IPS-11a (cell line): ENCODE results near the gene C2CD4C.
"Not testable (repeated sequence)": the region's sequence is repeated elsewhere in the genome, so short reads cannot be mapped to it uniquely, and the experiment has no call there.

Experiments
- H3K4me3 ChIP-seq: one replicate; pipeline ENCODE4 v1.5.1; 2013; ENCODE audit warnings: low read depth, low read length, control low read depth

C2CD4C gene

GRCh38 chr19:415292-415691 lies 6.3 kb upstream of the C2CD4C start:
- no peak overlapping the region for H3K4me3 ChIP-seq

GRCh38 chr19:413756-414420 lies 4.9 kb upstream of the C2CD4C start:
- H3K4me3 ChIP-seq: no peak overlapping the region

- H3K4me3 ChIP-seq: no peak overlapping the region
Measured at GRCh38 chr19:412356-413355, 3.7 kb upstream of the C2CD4C start.

GRCh38 chr19:411723-412355 lies 2.9 kb upstream of the C2CD4C start:
- no peak overlapping the region for H3K4me3 ChIP-seq

- not testable (repeated sequence) for H3K4me3 ChIP-seq
Measured at GRCh38 chr19:411121-411722, 2.3 kb upstream of the C2CD4C start.

GRCh38 chr19:410243-410781 lies 1.4 kb upstream of the C2CD4C start:
- H3K4me3 ChIP-seq: no peak overlapping the region

- H3K4me3 ChIP-seq: peak overlapping the region; percentile 36
Measured at GRCh38 chr19:409516-410242, 732 bp upstream of the C2CD4C start.

DNA sequence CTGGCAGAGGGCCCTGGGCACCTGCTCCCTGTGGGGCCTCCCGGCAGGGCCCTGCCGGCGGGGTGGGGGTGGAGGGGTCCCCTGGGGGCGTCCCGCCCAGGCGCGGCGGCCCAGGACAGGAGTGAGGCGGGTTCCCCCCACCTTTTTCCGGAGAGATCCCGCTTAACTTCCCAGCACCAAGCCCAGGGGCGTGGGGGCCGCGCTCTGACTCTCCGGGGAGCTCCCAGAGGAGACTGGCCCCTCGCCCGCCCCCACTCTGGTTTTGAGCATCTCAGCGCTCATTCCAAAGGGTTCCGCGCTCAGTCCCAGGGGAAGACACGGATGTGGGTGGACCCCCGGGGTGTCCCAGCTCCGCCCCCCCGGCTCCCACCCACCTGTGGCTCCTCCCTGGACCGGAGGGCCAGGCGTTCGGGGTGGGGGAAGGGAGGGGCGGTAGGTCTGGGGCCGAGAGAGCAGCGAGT lies 476 bp downstream of the C2CD4C start:
- H3K4me3 ChIP-seq: peak overlapping the region; percentile 43

GRCh38 chr19:407511-408440 lies 1.2 kb downstream of the C2CD4C start:
- peak overlapping the region; percentile 8 for H3K4me3 ChIP-seq

- H3K4me3 ChIP-seq: no peak overlapping the region
Measured at GRCh38 chr19:406971-407510, 1.9 kb downstream of the C2CD4C start.

DNA sequence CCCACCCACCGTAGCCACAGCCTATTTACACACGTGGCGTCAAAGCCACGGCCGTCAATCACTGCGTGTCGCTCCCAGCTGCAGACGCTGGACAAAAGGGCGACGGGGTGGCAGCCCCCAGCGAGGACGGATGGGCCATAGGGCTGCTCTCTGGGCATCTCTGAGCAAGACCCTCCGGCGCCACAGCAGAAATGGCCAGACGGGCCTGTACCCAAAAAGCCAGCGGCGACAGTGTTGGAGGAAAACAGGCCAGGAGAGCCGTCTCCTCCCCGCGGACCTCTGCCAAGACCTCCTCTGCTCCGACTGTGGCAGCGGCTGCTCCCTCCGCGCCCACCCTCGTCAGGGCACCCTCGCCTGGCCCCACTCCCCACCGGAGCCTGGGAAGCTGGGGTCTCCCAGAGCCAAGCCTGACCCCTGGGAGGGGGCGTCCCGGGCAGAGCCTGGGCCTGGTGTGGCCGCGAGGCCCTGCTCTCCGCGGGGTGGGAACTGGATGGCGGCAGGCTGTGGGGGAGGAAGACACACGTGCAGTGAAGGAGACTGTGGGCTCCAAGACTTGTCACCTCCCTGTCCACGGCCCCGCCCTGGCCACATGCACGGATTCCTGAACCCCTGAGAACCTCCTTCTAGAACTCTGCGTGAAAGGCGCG lies 2.7 kb downstream of the C2CD4C start:
- H3K4me3 ChIP-seq: no peak overlapping the region

DNA sequence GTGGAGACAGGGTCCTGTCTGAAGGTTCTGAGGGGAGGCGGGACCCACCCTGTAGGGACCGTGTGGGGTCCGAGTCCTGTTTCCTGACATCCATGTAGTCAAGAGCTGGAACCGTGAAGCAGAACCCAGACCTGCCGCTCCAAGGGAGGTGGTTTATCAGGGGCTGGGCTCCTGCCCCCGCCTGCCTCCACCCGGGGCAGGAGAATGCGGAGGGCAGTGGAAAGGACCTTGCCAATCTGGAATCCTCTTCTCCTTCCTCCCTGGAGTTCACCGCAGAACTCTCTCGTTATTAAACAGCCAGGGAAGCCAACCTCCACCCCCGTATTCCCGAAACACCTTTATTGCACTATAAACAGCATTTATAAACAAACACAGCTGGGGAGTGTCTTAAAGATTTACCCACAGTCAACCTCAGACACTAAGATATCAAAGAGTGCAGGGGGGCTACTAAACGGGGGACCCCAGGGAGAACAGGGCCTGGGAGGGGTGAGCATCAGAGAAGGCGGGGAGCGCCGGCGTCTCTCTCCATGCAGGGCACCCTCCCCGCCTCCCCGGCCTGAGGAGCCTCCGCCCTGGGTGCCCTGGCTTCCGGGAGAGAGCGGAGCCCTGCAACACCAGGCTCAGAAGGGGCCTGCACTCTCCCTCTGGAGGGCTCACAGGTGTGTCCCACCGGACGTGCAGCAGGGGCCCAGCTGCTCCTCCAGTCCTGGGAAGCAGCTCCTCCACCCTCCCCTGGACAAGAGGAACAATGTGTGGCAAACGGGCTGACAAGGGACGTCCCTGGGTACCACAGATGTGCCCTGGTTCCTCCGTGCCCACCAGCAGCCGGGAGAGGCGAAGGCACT lies 3.6 kb downstream of the C2CD4C start:
- H3K4me3 ChIP-seq: no peak overlapping the region

DNA sequence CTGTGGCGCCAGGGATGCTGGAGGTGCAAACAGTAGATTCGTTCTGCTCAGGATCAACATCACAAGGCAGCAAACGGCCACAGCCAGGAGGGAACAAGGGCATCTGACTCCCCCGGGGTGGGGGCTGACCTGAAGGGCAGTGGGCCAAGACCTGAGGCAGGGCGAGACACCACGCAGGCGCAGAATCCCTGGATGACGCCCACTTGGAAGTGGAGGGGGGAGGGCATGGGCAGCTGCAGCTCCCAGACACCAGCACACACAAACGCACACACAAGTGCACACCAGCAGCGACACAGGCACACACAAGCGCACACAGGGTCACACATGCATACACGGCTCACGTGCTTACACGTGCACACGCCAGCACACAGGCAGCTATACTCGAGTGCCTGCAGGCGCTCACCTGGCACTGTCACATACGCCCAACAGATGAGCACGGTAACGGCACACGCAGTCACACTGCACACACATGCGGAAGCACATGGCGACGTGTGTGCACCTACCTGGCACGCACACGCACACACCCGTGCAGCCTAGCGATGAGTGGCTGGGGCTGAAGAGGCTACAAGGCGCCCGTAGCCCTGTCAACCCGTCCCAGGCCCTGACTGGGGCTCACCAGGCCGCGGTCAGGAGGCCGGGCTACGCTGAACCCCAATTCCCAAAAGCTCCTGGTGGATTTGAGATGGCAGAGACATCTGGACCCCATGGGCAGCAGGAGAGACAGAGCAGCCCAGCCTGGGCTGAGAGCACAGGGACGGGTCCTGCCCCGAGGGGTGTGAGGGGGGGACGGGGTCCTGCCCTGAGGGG lies 5.5 kb downstream of the C2CD4C start:
- no peak overlapping the region for H3K4me3 ChIP-seq

- no peak overlapping the region for H3K4me3 ChIP-seq
Measured at GRCh38 chr19:402786-403185, 6.2 kb downstream of the C2CD4C start.

DNA sequence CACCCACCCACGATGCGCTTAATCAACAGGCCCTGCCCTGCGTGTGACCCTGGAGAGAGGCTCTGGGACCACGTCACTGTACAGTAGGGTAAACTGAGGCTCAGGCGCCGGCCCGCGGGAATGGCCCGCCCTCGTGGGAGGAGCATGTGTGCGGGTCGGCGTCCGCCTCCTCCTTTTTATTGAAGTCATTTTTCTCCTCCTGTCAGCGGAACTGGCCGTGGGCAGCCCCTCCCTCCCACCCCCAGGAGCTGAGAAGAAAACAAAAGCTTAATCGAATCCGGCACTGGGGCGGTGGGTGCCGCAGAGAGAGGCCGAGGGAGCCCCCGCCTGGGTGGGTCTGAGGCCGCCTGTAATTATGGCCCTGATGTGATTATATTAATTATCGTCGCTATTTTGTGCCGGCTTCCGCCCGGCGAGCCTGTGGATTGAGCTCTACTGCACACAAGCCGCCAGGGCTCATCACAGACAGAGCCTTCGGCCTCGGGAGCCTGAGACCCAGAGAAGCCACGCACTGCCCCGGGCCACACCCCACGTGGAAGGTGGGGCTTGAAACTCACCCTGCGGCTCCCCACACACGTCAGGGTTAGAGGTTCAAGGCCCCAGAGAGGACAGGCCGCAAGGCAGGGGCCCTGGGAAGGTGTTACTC lies 7.0 kb downstream of the C2CD4C start:
- H3K4me3 ChIP-seq: no peak overlapping the region
